Type B pancreatic cell (in vitro differentiated cells): ENCODE data around the gene MKNK2. TPM values are rescaled to one million over a fixed set of nuclear protein-coding genes. Genes with fewer than 3 reads are reported as not detected.
A peak's percentile ranks its signal among the peaks of the same experiment; 100 is the strongest.
"Not testable (repeated sequence)": the region's sequence is repeated elsewhere in the genome, so short reads cannot be mapped to it uniquely, and the experiment has no call there.

Experiments
- DNase-seq: peaks from one replicate; pipeline ENCODE4 v3.0.0; 2021; ENCODE audit warnings: mixed read lengths; ENCODE audit not compliant: unreplicated experiment; ENCODE audit errors: extremely low spot score
- H3K27ac Mint-ChIP-seq: 2 replicates; pipeline ENCODE4 v1.8.0; 2021; ENCODE audit warnings: mild to moderate bottlenecking, mixed read lengths
- H3K27me3 Mint-ChIP-seq: 2 replicates; pipeline ENCODE4 v1.8.0; 2021; ENCODE audit warnings: mixed read lengths
- H3K36me3 Mint-ChIP-seq: 2 replicates; pipeline ENCODE4 v1.8.0; 2021; ENCODE audit warnings: mixed read lengths
- H3K4me1 Mint-ChIP-seq: one replicate; pipeline ENCODE4 v1.8.0; 2021; ENCODE audit warnings: mixed read lengths; ENCODE audit not compliant: unreplicated experiment
- H3K4me3 Mint-ChIP-seq: 2 replicates; pipeline ENCODE4 v1.8.0; 2021; ENCODE audit warnings: mild to moderate bottlenecking, mixed read lengths
- H3K9me3 Mint-ChIP-seq: 2 replicates; pipeline ENCODE4 v1.8.0; 2021; ENCODE audit warnings: mixed read lengths
- CTCF ChIP-seq: fragments of 200-600 bp; sonication (generic); conservative IDR thresholded peaks from 2 replicates; pipeline ENCODE4 v1.5.0; 2021; ENCODE audit warnings: antibody characterized with exemption, mild to moderate bottlenecking
- total RNA-seq: library from RNA; stranded (reverse); gene quantifications from 2 replicates; pipeline ENCODE4 v1.2.1, GENCODE V29; 2021; ENCODE audit warnings: low replicate concordance

Gene MKNK2
- total RNA-seq, 1 donor from 2014 or later, result 118 TPM

- Mint-ChIP-seq H3K27me3 (no peaks in the 10 kb centered on the region), H3K27ac (no peak overlapping the region), H3K36me3 (no peaks in the 10 kb centered on the region), H3K4me1 (peaks cover 1% of the 10 kb centered on the region), H3K9me3 (no peaks in the 10 kb centered on the region), H3K4me3 (no peak overlapping the region)
- no peak for TF ChIP-seq CTCF
- no peak for DNase-seq
Observed at GRCh38 chr19:2037651-2038255, 13.3 kb downstream of the MKNK2 start.

- no peak for TF ChIP-seq CTCF
- H3K36me3 Mint-ChIP-seq, result no peaks in the 10 kb centered on the region
- DNase-seq, result no peak
- H3K27me3 Mint-ChIP-seq, result no peaks in the 10 kb centered on the region
- H3K9me3 Mint-ChIP-seq, result no peaks in the 10 kb centered on the region
- peaks cover 9% of the 10 kb centered on the region for H3K4me1 Mint-ChIP-seq
- no peak overlapping the region for H3K4me3 Mint-ChIP-seq
- no peak overlapping the region for H3K27ac Mint-ChIP-seq
Observed at GRCh38 chr19:2036424-2036823, 14.6 kb downstream of the MKNK2 start.

- no peak for TF ChIP-seq CTCF
Observed at GRCh38 chr19:2035590-2035991, 15.5 kb downstream of the MKNK2 start.

GRCh38 chr19:2034729-2035589, 16.1 kb downstream of the MKNK2 start:
- no peaks in the 10 kb centered on the region for H3K36me3 Mint-ChIP-seq
- H3K4me3 Mint-ChIP-seq, result no peak overlapping the region
- peaks cover 9% of the 10 kb centered on the region for H3K4me1 Mint-ChIP-seq
- H3K27me3 Mint-ChIP-seq, result no peaks in the 10 kb centered on the region
- DNase-seq, result peak; percentile 72
- no peak overlapping the region for H3K27ac Mint-ChIP-seq
- H3K9me3 Mint-ChIP-seq, result no peaks in the 10 kb centered on the region
- TF ChIP-seq CTCF, result no peak

More at GRCh38 chr19:2035590-2035991, 15.5 kb downstream of the MKNK2 start:
- Mint-ChIP-seq H3K27ac (no peak overlapping the region), H3K36me3 (no peaks in the 10 kb centered on the region), H3K9me3 (no peaks in the 10 kb centered on the region), H3K4me3 (no peak overlapping the region), H3K4me1 (peaks cover 9% of the 10 kb centered on the region), H3K27me3 (no peaks in the 10 kb centered on the region)
- DNase-seq, result no peak

GRCh38 chr19:2034253-2034652, 16.8 kb downstream of the MKNK2 start:
- not testable (repeated sequence) for H3K36me3 Mint-ChIP-seq, H3K27ac Mint-ChIP-seq, DNase-seq, H3K27me3 Mint-ChIP-seq, H3K9me3 Mint-ChIP-seq, H3K4me1 Mint-ChIP-seq, H3K4me3 Mint-ChIP-seq

- H3K4me1 Mint-ChIP-seq, result peaks cover 9% of the 10 kb centered on the region
- no peak overlapping the region for H3K4me3 Mint-ChIP-seq
- no peak overlapping the region for H3K27ac Mint-ChIP-seq
- no peaks in the 10 kb centered on the region for H3K27me3 Mint-ChIP-seq
- H3K9me3 Mint-ChIP-seq, result no peaks in the 10 kb centered on the region
- no peak for TF ChIP-seq CTCF
- no peak for DNase-seq
- H3K36me3 Mint-ChIP-seq, result no peaks in the 10 kb centered on the region
Observed at GRCh38 chr19:2033825-2034159, 17.3 kb downstream of the MKNK2 start.
